ENCODE results near the gene LIG3. TPM values are rescaled to one million over a fixed set of nuclear protein-coding genes. Genes with fewer than 3 reads are reported as not detected.

Gene LIG3
- total and polyA plus RNA-seq, 2 experiments from 2014 or later: 16.4 to 119 TPM

DNA sequence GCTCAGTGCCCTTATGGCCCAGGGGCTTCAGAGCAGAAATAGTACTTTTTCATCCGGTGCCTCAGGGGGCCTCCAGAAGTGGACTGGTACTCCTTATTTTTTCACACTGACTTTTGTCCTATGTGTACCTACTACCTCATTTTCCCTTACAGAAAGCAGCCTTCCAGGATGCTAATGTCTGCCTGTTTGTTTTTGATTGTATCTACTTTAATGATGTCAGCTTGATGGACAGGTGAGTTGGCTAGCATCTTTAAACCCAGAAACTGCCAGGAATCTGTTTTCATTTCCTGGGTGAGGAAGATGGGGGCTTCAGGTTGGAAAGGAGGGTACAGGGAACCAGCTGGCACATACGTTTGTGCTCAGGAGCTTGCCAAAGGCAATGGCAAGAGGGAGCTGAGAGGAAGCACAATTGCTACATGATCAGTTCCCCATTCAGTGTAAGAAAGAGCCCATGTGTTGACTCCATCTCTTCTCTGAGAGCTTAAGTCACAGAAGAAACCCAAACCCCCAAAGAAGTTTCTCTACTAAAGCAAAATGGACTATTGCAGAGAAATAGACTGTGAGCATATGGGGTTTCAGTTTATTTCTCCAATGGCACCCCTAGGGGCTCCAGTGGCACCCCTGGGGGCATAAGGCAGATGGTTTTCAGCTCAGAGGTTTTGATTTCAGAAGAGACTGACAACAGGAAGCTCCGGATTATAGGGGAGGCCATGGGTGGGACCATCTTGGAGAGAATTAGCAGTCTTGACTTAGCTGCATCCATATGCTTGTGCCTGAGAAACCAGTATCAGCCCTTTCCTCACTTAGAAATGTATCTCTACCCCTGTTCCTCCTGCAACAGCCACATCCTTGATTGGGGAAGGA lies 16.3 kb downstream of the LIG3 start:
- no peak overlapping the region for H3K4me3 Mint-ChIP-seq
- peaks cover 3% of the 10 kb centered on the region for H3K27me3 Mint-ChIP-seq (ENCODE audit: insufficient read depth, low read depth, poor library complexity)
- H3K27ac ChIP-seq (ENCODE audit: low read depth): no peak overlapping the region
- H3F3A ChIP-seq (replicated peaks; ENCODE audit: low read depth): no peaks in the 10 kb centered on the region
- no peak for DNase-seq (ENCODE audit: low spot score)
- peaks cover 3% of the 10 kb centered on the region for H4K20me1 ChIP-seq (replicated peaks; ENCODE audit: insufficient read depth)
- no peaks in the 10 kb centered on the region for H3K79me2 ChIP-seq (replicated peaks; ENCODE audit: insufficient read depth)
- no peak overlapping the region for H2AFZ ChIP-seq
- H3K4me1 Mint-ChIP-seq: no peaks in the 10 kb centered on the region
- no peaks in the 10 kb centered on the region for H3K9me3 Mint-ChIP-seq
- H3K4me3 ChIP-seq: no peak overlapping the region
- no peaks in the 10 kb centered on the region for H3K27me3 ChIP-seq (ENCODE audit: insufficient read depth)
- H3K9me2 ChIP-seq (ENCODE audit: insufficient read depth): no peaks in the 10 kb centered on the region
- no peak for ATAC-seq
- H3K36me3 ChIP-seq (ENCODE audit: insufficient read depth): peaks cover 76% of the 10 kb centered on the region
- H3K27ac Mint-ChIP-seq: no peak overlapping the region
- H3K36me3 Mint-ChIP-seq (ENCODE audit: low read depth): peaks cover 93% of the 10 kb centered on the region
- H3K4me1 ChIP-seq (ENCODE audit: insufficient read depth): no peaks in the 10 kb centered on the region
- no peak overlapping the region for H3K4me2 ChIP-seq
- TF ChIP-seq, protein P1, sequence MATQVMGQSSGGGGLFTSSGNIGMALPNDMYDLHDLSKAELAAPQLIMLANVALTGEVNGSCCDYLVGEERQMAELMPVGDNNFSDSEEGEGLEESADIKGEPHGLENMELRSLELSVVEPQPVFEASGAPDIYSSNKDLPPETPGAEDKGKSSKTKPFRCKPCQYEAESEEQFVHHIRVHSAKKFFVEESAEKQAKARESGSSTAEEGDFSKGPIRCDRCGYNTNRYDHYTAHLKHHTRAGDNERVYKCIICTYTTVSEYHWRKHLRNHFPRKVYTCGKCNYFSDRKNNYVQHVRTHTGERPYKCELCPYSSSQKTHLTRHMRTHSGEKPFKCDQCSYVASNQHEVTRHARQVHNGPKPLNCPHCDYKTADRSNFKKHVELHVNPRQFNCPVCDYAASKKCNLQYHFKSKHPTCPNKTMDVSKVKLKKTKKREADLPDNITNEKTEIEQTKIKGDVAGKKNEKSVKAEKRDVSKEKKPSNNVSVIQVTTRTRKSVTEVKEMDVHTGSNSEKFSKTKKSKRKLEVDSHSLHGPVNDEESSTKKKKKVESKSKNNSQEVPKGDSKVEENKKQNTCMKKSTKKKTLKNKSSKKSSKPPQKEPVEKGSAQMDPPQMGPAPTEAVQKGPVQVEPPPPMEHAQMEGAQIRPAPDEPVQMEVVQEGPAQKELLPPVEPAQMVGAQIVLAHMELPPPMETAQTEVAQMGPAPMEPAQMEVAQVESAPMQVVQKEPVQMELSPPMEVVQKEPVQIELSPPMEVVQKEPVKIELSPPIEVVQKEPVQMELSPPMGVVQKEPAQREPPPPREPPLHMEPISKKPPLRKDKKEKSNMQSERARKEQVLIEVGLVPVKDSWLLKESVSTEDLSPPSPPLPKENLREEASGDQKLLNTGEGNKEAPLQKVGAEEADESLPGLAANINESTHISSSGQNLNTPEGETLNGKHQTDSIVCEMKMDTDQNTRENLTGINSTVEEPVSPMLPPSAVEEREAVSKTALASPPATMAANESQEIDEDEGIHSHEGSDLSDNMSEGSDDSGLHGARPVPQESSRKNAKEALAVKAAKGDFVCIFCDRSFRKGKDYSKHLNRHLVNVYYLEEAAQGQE (IDR thresholded peaks at IDR 0.05; ENCODE audit: unreplicated experiment): no peak
- TF ChIP-seq, protein P2, sequence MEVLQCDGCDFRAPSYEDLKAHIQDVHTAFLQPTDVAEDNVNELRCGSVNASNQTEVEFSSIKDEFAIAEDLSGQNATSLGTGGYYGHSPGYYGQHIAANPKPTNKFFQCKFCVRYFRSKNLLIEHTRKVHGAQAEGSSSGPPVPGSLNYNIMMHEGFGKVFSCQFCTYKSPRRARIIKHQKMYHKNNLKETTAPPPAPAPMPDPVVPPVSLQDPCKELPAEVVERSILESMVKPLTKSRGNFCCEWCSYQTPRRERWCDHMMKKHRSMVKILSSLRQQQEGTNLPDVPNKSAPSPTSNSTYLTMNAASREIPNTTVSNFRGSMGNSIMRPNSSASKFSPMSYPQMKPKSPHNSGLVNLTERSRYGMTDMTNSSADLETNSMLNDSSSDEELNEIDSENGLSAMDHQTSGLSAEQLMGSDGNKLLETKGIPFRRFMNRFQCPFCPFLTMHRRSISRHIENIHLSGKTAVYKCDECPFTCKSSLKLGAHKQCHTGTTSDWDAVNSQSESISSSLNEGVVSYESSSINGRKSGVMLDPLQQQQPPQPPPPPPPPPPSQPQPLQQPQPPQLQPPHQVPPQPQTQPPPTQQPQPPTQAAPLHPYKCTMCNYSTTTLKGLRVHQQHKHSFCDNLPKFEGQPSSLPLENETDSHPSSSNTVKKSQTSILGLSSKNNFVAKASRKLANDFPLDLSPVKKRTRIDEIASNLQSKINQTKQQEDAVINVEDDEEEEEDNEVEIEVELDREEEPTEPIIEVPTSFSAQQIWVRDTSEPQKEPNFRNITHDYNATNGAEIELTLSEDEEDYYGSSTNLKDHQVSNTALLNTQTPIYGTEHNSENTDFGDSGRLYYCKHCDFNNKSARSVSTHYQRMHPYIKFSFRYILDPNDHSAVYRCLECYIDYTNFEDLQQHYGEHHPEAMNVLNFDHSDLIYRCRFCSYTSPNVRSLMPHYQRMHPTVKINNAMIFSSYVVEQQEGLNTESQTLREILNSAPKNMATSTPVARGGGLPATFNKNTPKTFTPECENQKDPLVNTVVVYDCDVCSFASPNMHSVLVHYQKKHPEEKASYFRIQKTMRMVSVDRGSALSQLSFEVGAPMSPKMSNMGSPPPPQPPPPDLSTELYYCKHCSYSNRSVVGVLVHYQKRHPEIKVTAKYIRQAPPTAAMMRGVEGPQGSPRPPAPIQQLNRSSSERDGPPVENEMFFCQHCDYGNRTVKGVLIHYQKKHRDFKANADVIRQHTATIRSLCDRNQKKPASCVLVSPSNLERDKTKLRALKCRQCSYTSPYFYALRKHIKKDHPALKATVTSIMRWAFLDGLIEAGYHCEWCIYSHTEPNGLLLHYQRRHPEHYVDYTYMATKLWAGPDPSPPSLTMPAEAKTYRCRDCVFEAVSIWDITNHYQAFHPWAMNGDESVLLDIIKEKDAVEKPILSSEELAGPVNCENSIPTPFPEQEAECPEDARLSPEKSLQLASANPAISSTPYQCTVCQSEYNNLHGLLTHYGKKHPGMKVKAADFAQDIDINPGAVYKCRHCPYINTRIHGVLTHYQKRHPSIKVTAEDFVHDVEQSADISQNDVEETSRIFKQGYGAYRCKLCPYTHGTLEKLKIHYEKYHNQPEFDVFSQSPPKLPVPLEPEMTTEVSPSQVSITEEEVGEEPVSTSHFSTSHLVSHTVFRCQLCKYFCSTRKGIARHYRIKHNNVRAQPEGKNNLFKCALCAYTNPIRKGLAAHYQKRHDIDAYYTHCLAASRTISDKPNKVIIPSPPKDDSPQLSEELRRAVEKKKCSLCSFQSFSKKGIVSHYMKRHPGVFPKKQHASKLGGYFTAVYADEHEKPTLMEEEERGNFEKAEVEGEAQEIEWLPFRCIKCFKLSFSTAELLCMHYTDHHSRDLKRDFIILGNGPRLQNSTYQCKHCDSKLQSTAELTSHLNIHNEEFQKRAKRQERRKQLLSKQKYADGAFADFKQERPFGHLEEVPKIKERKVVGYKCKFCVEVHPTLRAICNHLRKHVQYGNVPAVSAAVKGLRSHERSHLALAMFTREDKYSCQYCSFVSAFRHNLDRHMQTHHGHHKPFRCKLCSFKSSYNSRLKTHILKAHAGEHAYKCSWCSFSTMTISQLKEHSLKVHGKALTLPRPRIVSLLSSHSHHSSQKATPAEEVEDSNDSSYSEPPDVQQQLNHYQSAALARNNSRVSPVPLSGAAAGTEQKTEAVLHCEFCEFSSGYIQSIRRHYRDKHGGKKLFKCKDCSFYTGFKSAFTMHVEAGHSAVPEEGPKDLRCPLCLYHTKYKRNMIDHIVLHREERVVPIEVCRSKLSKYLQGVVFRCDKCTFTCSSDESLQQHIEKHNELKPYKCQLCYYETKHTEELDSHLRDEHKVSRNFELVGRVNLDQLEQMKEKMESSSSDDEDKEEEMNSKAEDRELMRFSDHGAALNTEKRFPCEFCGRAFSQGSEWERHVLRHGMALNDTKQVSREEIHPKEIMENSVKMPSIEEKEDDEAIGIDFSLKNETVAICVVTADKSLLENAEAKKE (CRISPR knock-in tag; IDR thresholded peaks at IDR 0.05): no peak
- no peak for TF ChIP-seq EZH2 (IDR thresholded peaks at IDR 0.05; ENCODE audit: low read depth, unreplicated experiment)
